ENCODE measurements around the gene TIMMDC1. TPM values are rescaled to one million over a fixed set of nuclear protein-coding genes. Genes with fewer than 3 reads are reported as not detected.

The TIMMDC1 gene
- total RNA-seq, 2 experiments from 2014 or later = 82.3 to 96.0 TPM

Other genes starting within 250 kb of the TIMMDC1 start
- 1 to 10 TPM; 9.2 to 9.6 TPM for gene ARHGAP31, start 204.2 kb upstream of the TIMMDC1 start, total RNA-seq
- 10 to 100 TPM; 24.5 to 30.5 TPM for gene TMEM39A, start 34.9 kb upstream of the TIMMDC1 start, total RNA-seq
- gene POGLUT1, start 29.6 kb upstream of the TIMMDC1 start, total RNA-seq = 10 to 100 TPM; 11.4 to 12.3 TPM
- gene CD80, start 61.1 kb downstream of the TIMMDC1 start, total RNA-seq = 1 to 10 TPM in 1 of 2 experiments, under 1 TPM in 1; 0.74 to 1.2 TPM
- 1 to 10 TPM; 2.5 to 3.5 TPM for gene ADPRH, start 80.9 kb downstream of the TIMMDC1 start, total RNA-seq
- gene PLA1A, start 99.3 kb downstream of the TIMMDC1 start, total RNA-seq = not detected
- 1 to 10 TPM; 1.4 to 1.7 TPM for gene POPDC2, start 162.0 kb downstream of the TIMMDC1 start, total RNA-seq
- 10 to 100 TPM; 69.5 to 82.8 TPM for gene COX17, start 178.9 kb downstream of the TIMMDC1 start, total RNA-seq
- under 1 TPM; 0.25 to 0.67 TPM for gene CFAP91, start 204.5 kb downstream of the TIMMDC1 start, total RNA-seq

Measured in activated CD4-positive, alpha-beta T cell treated with anti-CD3 and anti-CD28 coated beads for 36 hours (primary cell).